Neural progenitor cell (in vitro differentiated cells): ENCODE data around the gene SESN3.

Source experiments
- EZH2 ChIP-seq: fragments of 200-600 bp; sonication (generic); IDR thresholded peaks from 2 replicates; pipeline ENCODE4 v1.6.1; 2017; ENCODE audit warnings: antibody characterized with exemption, mild to moderate bottlenecking, moderate library complexity
- EZH2phosphoT487 ChIP-seq: fragments of 200-600 bp; sonication (generic); IDR thresholded peaks from 2 replicates; pipeline ENCODE4 v1.6.1; 2017; ENCODE audit warnings: antibody characterized with exemption
- TF ChIP-seq, protein P1 (sequence below): fragments of 200-600 bp; sonication (generic); IDR thresholded peaks from 2 replicates; pipeline ENCODE4 v1.5.1; 2017; ENCODE audit warnings: antibody characterized with exemption, mild to moderate bottlenecking

DNA sequence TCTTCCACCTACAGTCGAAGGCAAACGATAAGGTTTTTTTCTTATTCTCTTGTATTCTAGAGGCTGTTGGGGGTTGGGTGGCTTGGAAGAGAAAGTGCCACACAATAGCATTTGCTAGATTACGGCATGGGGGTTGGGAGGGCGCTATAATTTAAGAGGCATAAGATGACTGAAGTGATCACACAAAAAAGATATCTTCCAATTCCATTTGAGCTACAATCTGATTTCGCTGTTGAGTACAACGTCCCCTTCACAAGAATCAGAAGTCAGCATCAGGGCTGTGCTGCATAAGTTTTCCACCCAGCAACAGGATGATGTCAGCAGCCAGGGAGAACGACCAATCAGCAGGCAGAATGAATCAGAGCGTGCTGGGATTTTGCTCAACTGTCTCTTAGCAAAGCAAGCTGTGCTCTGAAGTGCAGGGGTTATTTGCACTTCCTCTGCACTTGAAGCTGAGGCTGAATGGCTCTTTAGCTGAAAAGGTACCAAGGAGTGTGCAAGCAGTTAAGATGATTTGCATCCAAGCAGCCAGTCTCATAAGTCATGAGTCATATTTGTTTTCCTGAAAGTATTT lies 23.2 kb upstream of the SESN3 start:
- TF ChIP-seq, protein P1, sequence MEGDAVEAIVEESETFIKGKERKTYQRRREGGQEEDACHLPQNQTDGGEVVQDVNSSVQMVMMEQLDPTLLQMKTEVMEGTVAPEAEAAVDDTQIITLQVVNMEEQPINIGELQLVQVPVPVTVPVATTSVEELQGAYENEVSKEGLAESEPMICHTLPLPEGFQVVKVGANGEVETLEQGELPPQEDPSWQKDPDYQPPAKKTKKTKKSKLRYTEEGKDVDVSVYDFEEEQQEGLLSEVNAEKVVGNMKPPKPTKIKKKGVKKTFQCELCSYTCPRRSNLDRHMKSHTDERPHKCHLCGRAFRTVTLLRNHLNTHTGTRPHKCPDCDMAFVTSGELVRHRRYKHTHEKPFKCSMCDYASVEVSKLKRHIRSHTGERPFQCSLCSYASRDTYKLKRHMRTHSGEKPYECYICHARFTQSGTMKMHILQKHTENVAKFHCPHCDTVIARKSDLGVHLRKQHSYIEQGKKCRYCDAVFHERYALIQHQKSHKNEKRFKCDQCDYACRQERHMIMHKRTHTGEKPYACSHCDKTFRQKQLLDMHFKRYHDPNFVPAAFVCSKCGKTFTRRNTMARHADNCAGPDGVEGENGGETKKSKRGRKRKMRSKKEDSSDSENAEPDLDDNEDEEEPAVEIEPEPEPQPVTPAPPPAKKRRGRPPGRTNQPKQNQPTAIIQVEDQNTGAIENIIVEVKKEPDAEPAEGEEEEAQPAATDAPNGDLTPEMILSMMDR = no peak
- TF ChIP-seq EZH2phosphoT487 (no peak), EZH2 (no peak)
